ENCODE results near the gene DST. TPM values are rescaled to one million over a fixed set of nuclear protein-coding genes. Genes with fewer than 3 reads are reported as not detected.

DST gene
- total RNA-seq, 1 experiment from 2014 or later: 144 TPM

- Histone ChIP-seq H3K9ac (ENCODE audit: low read length) (peak overlapping the region; percentile 74), H3K9me3 (ENCODE audit: control insufficient read depth in 1 of 2, insufficient read depth in 1 of 2, low read depth in 1 of 2, low read length in 2 of 2) (no peaks in the 10 kb centered on the region), H3K4me3 (replicated peaks in 1 of 2; ENCODE audit: low read depth in 1 of 2, low read length in 2 of 2) (peak overlapping the region; percentile 61 to 71), H2AFZ (ENCODE audit: low read depth, low read length, poor library complexity, severe bottlenecking) (no peak overlapping the region), H4K20me1 (ENCODE audit: insufficient read depth) (no peaks in the 10 kb centered on the region), H3K36me3 (ENCODE audit: control insufficient read depth in 1 of 2, insufficient read depth in 2 of 2, low read length in 2 of 2) (no peaks in the 10 kb centered on the region), H3K27ac (ENCODE audit: low read depth, low read length) (peak overlapping the region; percentile 62), H3K9me2 (ENCODE audit: insufficient read depth) (no peaks in the 10 kb centered on the region), H3K4me1 (ENCODE audit: control insufficient read depth in 1 of 2, insufficient read depth in 2 of 2, low read length in 2 of 2) (peaks cover 3 to 15% of the 10 kb centered on the region in 2 experiments; a peak in 3 of 4 replicates), H3K4me2 (ENCODE audit: low read length) (peak overlapping the region; percentile 91), H3K27me3 (ENCODE audit: insufficient read depth, low read length) (no peaks in the 10 kb centered on the region), H3K79me2 (ENCODE audit: insufficient read depth, low read length) (peaks cover 74% of the 10 kb centered on the region)
- TF ChIP-seq CEBPB (IDR thresholded peaks at IDR 0.05; ENCODE audit: low read depth) (no peak; the same call in 1 of the 2 replicates), SRF (IDR thresholded peaks at IDR 0.05; ENCODE audit: low read depth) (no peak), YY1 (IDR thresholded peaks at IDR 0.05; ENCODE audit: extremely low read depth, insufficient replicate concordance, low read depth, low read length) (peak; percentile 48), CBX3 (IDR thresholded peaks at IDR 0.05; ENCODE audit: low read depth) (peak; percentile 76; the same call in 1 of the 2 replicates), SIN3A (IDR thresholded peaks at IDR 0.05; ENCODE audit: low read depth) (peak; percentile 78; the same call in 1 of the 2 replicates), SP1 (IDR thresholded peaks at IDR 0.05; ENCODE audit: low read depth) (peak; percentile 36; the same call in 1 of the 2 replicates), JUND (IDR thresholded peaks at IDR 0.05) (no peak; the same call in 1 of the 2 replicates), POLR2AphosphoS5 (IDR thresholded peaks at IDR 0.05; ENCODE audit: low read depth, low read length) (peak; percentile 50), EGR1 (IDR thresholded peaks at IDR 0.05; ENCODE audit: low read depth) (no peak), TCF7L2 (IDR thresholded peaks at IDR 0.05; ENCODE audit: borderline replicate concordance, extremely low read depth, insufficient read depth, insufficient read length) (peak; percentile 76), RAD21 (IDR thresholded peaks at IDR 0.05; ENCODE audit: low read depth) (no peak), ZFX (IDR thresholded peaks at IDR 0.05) (no peak), POLR2A (IDR thresholded peaks at IDR 0.05; ENCODE audit: borderline replicate concordance, extremely low read depth, insufficient read depth, insufficient read length) (peak; percentile 61)
- TF ChIP-seq, protein P1, sequence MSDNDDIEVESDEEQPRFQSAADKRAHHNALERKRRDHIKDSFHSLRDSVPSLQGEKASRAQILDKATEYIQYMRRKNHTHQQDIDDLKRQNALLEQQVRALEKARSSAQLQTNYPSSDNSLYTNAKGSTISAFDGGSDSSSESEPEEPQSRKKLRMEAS (IDR thresholded peaks at IDR 0.05): peak; percentile 79
- ChIA-PET RAD21 (ENCODE audit: low non-redundant PET in 1 of 2, low total read pairs in 2 of 2, uncharacterized antibody in 2 of 2, unreplicated experiment in 2 of 2) (no interaction called here), POLR2A (no interaction called here), CTCF (interaction anchor here (0.7 to 1.3 kb wide), 3 partner anchors 12 to 227 kb away, joined by 3 to 6 read pairs (median 4); no protein-coding TSS in a partner anchor)
- ATAC-seq (peak; percentile 99), DNase-seq (ENCODE audit: low read depth, low spot score) (peak; percentile 92)
- intact Hi-C loops (cut with micrococcal nuclease): loop anchor here (10.0 kb wide), 1 partner anchor 302 kb away; no protein-coding TSS in a partner anchor
- BruUV-seq (replicated peaks): TSS peak; percentile 68
Measured at GRCh38 chr6:56542364-56543331, 100.0 kb downstream of the DST start.
